ENCODE results near the gene TUBB4B. TPM values are rescaled to one million over a fixed set of nuclear protein-coding genes. Genes with fewer than 3 reads are reported as not detected.

The TUBB4B gene
- total RNA-seq, 1 experiment from 2014 or later, result 360 TPM

- Mint-ChIP-seq H3K27me3 (ENCODE audit: unreplicated experiment) (no peaks in the 10 kb centered on the region), H3K4me1 (ENCODE audit: low read depth, unreplicated experiment) (peaks cover 18% of the 10 kb centered on the region), H3K4me3 (ENCODE audit: low read depth, unreplicated experiment) (no peak overlapping the region)
Observed at GRCh38 chr9:137264067-137264466, 23.0 kb downstream of the TUBB4B start.

GRCh38 chr9:137265496-137266161, 24.5 kb downstream of the TUBB4B start:
- CTCF ChIA-PET, result no interaction called here
- BruUV-seq (replicated peaks), result no TSS peak

More at GRCh38 chr9:137264067-137264466, 23.0 kb downstream of the TUBB4B start:
- CTCF ChIA-PET, result no interaction called here
- TF ChIP-seq CTCF (IDR thresholded peaks at IDR 0.05; ENCODE audit: unreplicated experiment), result no peak
- intact Hi-C loops (cut with micrococcal nuclease; ENCODE audit: unreplicated experiment), result no loop called here
- Mint-ChIP-seq H3K9me3 (ENCODE audit: low read depth, unreplicated experiment) (no peaks in the 10 kb centered on the region), H3K36me3 (ENCODE audit: insufficient read depth, unreplicated experiment) (peaks cover 31% of the 10 kb centered on the region), H3K27ac (ENCODE audit: unreplicated experiment) (no peak overlapping the region)
- no peak for DNase-seq
- no TSS peak for BruUV-seq (replicated peaks)

GRCh38 chr9:137266162-137266527, 25.1 kb downstream of the TUBB4B start:
- Mint-ChIP-seq H3K4me1 (ENCODE audit: low read depth, unreplicated experiment) (peaks cover 18% of the 10 kb centered on the region), H3K27me3 (ENCODE audit: unreplicated experiment) (no peaks in the 10 kb centered on the region), H3K9me3 (ENCODE audit: low read depth, unreplicated experiment) (no peaks in the 10 kb centered on the region), H3K36me3 (ENCODE audit: insufficient read depth, unreplicated experiment) (peaks cover 44% of the 10 kb centered on the region), H3K27ac (ENCODE audit: unreplicated experiment) (no peak overlapping the region), H3K4me3 (ENCODE audit: low read depth, unreplicated experiment) (no peak overlapping the region)
- CTCF ChIA-PET, result no interaction called here
- DNase-seq, result no peak
- no peak for TF ChIP-seq CTCF (IDR thresholded peaks at IDR 0.05; ENCODE audit: unreplicated experiment)
- intact Hi-C loops (cut with micrococcal nuclease; ENCODE audit: unreplicated experiment), result no loop called here
- no TSS peak for BruUV-seq (replicated peaks)

More at GRCh38 chr9:137265496-137266161, 24.5 kb downstream of the TUBB4B start:
- H3K4me1 Mint-ChIP-seq (ENCODE audit: low read depth, unreplicated experiment), result peaks cover 18% of the 10 kb centered on the region
- no peaks in the 10 kb centered on the region for H3K9me3 Mint-ChIP-seq (ENCODE audit: low read depth, unreplicated experiment)
- no peak for TF ChIP-seq CTCF (IDR thresholded peaks at IDR 0.05; ENCODE audit: unreplicated experiment)
- no peak for DNase-seq
- H3K27ac Mint-ChIP-seq (ENCODE audit: unreplicated experiment), result no peak overlapping the region
- intact Hi-C loops (cut with micrococcal nuclease; ENCODE audit: unreplicated experiment), result no loop called here
- H3K27me3 Mint-ChIP-seq (ENCODE audit: unreplicated experiment), result no peaks in the 10 kb centered on the region
- H3K4me3 Mint-ChIP-seq (ENCODE audit: low read depth, unreplicated experiment), result no peak overlapping the region
- H3K36me3 Mint-ChIP-seq (ENCODE audit: insufficient read depth, unreplicated experiment), result peaks cover 40% of the 10 kb centered on the region

- BruUV-seq (replicated peaks), result no TSS peak
- H3K4me1 Mint-ChIP-seq (ENCODE audit: low read depth, unreplicated experiment), result peaks cover 13% of the 10 kb centered on the region
- peaks cover 42% of the 10 kb centered on the region for H3K36me3 Mint-ChIP-seq (ENCODE audit: insufficient read depth, unreplicated experiment)
- no peaks in the 10 kb centered on the region for H3K27me3 Mint-ChIP-seq (ENCODE audit: unreplicated experiment)
- no peak overlapping the region for H3K4me3 Mint-ChIP-seq (ENCODE audit: low read depth, unreplicated experiment)
- intact Hi-C loops (cut with micrococcal nuclease; ENCODE audit: unreplicated experiment), result no loop called here
- no peak for TF ChIP-seq CTCF (IDR thresholded peaks at IDR 0.05; ENCODE audit: unreplicated experiment)
- CTCF ChIA-PET, result interaction anchor here (0.6 kb wide), 1 partner anchor 38 kb away, joined by 3 read pairs; no protein-coding TSS in a partner anchor
- H3K27ac Mint-ChIP-seq (ENCODE audit: unreplicated experiment), result no peak overlapping the region
- no peak for DNase-seq
- H3K9me3 Mint-ChIP-seq (ENCODE audit: low read depth, unreplicated experiment), result no peaks in the 10 kb centered on the region
Observed at GRCh38 chr9:137266585-137267453, 25.7 kb downstream of the TUBB4B start.
